ENCODE measurements around the gene GATA5.
A peak's percentile ranks its signal among the peaks of the same experiment; 100 is the strongest.
"Not testable (repeated sequence)": the region's sequence is repeated elsewhere in the genome, so short reads cannot be mapped to it uniquely, and the experiment has no call there.

GATA5 gene

DNA sequence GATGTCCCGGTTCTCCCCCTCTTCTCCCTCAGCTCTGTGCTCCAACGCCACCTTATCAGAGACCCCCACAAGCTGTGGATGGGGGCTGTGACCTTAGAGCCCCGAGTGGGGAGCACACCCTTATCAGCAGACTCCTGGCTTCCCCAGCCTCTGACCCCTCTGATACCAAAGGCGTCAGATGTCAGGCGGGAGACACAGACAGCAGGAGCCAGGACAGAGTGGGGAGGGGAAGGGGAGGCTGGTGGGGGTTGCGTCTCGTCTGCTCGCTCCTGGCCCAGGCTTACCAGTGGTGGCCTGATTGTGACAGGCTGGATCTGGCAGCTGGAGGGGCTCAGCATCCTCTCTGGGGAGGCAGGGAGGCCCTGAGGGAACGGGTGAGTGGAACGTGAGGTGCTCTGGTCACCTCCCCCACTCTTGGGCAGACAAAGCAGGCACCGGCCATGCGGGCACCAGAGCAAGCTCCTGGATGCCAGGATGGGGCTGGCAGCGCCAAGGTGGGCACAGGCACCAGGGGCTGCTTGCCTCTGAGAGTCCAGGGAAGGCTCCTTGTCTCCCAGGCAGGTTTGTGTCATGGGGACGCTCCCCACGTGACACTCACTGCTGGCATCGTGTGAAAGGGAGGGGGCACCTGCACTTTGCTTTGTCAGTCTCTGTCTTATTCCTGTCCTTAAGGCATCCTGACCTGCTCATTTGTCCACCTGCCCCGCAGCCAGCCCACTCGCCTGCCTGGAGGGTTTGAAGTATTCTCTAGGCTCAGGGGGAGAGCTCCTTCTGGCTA, 27.8 kb upstream of the GATA5 start:
- no peak for DNase-seq

DNA sequence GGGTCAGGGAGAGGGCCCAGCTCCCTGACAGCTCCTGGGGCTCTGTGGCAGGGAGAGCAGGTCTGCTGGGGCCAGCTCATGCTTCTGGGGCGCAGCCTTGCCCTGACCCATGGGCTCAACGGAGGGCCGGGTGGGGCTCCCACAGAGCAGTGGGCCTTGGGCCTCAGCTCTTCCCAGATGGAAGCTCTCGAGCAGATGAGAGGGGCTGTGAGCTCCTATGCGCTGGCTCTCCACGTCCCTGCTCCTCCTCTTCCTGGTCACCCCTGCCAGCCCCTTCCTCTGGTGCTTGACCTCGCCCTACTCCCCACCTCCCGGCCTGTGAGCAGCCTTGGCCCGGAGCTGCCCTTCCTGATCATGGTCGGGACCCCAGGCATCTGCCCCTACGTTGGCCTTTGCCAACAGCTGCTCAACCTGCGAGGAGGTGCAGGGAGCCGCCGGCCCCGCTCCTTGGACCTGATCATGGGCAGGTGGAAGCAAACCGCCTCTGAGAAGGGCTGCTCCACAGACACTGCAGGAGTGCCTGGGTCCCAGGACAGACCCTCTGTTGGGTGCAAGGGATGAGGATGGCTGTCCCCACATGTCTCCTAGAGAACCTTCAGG, 26.8 kb upstream of the GATA5 start:
- no peak for DNase-seq

DNA sequence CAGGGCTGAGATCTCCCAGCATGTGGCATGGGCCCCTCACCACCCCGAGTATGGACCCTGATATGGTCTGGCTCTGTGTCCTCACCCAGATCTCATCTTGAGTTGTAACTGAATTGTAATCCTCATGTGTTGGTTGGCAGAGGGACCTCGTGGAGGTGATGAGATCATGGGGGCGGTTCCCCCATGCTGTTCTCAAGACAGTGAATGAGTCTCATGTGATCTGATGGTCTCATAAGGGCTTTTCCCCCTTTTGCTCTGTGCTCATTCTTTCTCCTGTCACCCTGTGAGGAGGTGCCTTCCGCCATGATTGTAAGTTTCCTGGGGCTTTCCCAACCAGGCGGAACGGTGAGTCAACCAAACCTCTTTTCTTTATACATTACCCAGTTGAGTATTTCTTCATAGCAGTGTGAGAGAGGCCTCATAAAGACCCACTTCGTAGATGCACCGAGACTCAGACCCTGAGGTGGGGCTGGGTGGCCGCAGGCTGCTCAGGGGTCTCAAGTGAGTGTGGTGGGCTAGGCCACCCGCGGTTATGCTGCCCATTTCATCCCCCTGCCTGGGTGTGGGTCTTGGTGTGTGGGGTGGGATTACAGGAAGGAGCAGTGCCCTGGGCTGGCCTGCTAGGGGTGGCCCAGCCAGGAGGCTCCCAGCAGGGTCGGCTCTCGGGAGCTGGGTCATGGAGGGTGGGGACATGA, 26.2 kb upstream of the GATA5 start:
- peak in 4 of 5 experiments; percentile 14 to 73 (median 46) for DNase-seq

DNA sequence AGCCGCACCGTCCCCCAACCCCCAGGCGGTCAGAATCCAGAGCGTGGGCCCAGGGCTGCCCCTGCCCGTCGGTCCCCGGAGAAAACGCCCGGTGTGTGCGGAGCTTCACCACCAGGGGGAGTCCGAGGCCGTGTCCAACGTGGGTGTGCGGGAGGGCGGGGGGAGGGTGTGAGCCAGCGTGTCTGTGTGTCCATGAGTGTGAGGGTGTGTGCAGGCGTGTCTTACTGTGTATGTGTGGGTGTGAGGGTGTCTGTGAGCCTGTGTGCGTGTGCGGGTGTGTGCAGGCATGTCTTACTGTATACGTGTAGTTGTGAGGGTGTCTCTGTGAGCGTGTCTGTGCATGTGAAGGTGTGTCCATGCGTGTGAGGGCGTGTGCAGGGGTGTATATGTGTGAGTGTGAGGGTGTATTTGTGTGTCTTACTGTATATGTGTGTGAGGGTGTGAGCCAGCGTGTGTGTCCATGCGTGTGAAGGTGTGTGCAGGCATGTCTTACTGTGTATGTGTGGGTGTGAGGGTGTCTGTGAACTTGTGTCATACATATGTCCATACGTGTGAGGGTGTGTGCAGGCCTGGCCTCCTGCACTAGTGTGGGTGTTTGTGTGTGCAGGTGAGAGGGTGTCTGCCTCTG, 24.6 kb upstream of the GATA5 start:
- DNase-seq: peak; percentile 41 to 75 (median 67)

DNA sequence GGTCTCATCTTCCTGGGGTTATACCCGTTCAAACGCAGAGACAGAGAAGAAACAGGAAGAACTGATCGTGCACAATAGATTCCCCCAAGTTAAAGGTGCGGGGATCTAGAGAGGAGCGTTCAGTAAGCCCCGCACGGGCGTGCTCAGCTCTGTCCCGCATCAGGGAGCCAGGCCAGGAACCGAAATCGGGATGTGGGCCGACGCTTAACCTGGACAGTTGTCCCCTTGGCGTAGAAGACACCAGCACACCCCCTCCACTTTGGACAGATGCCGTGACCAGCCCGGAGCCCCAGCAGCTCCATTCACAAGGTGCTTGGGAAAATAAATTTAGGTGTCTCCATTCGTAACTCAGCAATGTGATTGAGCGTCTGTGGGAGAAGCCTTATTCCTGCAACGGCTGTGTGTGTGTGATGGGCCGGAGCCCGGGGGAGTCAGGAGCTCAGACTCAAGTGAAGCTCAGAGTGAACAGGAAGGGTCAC, 24.0 kb upstream of the GATA5 start:
- DNase-seq: no peak

DNA sequence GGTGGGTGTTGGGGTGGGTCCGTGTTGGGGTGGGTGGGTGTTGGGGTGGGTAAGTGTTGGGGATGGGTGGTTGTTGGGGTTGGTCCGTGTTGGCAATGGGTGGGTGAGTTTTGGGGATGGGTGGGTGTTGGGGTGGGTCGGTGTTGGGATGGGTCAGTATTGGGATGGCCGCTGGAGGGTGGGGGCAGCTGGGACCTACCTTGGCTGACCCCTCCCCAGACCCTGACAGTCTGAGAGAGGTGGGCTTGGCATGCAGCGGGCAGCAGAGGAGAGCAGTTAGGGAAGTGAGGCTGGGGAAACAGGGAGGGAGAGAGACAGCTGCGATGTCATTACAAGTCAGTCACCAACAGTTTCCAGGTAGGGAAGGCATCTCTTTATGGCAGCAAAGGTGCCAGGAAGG, 23.1 kb upstream of the GATA5 start:
- DNase-seq: no peak

DNA sequence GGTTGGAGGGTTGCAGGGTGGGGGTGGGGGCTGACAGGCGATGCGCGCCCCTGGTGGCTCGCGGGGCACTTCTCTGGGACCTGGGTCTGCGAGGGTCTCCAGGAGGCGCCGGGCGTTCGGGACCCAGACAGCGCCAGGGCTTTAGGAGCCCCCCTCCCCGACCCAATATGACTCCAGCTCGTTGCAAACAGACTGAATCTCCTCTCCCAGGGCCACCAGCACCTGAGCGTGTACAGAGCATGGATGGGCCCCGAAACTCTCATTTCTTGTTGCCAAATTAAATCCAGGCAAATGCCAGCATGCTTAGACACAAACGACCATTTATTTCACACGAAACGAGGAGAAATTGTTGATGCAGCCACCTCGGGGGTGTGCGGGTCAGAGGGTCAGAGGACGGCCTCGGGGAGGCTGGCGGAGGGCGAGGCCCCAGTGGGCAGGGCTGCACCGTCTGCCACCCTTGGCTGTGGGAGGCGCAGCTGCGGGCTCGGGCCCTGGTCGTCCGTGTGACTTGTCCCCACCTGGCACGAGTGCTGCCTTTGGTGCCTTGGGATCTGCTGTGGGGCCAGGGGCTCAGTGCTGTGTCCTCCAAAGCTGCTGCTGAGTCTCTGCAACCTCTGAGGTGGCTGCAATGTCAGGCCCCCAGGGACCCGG, 20.9 kb upstream of the GATA5 start:
- DNase-seq: peak in 1 of 5 experiments; percentile 25

DNA sequence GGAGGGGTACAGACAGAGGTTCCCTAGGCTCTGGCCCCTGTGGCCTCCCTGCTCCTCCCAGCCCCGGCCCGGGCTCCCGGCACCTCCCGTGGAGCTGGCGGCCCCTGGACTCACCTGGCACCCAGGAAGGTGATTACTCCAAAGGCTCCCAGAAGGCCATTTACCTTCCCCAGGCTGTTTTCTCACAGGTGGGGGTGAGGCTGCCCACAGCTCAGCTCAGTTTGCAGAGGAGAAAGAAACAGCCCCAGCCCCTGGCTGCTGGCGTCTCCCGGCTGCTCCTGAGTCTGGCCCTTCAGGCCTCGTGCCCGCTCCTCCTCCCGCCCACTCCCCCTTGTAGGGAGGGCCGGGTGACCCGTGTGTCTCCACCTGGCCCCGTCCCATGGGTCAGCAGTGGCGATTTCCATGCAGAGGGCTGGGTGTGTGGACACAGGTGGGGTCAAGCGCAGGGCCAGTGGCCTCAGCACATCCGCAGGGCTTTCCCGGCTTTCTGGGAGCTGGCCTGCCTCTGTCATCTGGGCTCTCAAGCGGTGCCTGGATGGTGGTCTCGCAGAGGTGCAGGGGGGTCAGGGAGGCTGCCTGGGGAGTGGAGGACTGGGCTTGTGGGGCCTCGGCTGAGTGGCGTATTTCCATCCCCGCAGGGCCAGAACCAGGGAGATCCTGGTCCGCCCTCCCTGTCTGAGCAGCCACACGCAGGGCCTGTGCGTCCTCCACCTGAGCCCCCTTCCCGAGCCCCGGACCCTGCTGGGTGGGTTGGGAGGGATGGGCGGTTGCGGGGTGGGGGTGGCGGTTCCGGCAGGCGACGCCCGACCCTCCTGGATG, 20.2 kb upstream of the GATA5 start:
- no peak for DNase-seq

DNA sequence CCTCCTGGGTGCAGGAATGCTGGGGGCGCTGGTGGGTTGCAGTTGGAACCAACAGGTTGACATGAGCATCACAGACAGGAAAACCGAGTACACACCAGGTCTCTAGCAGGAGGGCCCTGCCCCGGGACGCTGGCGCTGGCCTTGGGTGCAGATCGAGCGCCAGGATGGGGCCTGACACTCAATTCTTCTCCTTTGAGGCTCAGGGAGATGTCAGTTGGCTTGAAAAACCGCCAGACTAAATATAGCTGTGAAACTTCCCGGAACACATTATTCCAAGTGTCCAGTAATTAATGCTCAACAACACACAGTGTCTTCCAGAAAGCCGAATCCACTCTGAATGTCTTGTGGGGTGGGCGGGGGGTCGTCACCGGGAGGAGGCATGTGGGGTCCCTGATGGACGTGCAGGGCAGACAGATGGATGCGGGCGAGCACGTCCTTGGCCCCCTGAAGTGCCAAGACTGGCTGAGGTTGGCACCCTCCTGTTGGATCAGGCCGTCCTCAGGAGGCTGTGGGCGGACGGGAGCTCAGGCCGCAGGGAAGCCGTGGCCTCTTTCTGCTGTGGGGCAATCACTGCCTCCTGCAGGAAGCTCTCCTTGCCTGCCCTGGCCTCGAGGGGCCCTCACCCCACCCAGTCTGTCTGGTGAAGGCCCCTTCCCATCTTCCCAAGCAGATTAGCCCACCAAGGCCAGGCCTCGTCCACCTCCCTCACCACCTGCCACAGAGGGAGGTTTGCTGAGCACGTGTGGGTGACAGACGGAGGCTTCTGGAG, 19.4 kb upstream of the GATA5 start:
- no peak for DNase-seq

DNA sequence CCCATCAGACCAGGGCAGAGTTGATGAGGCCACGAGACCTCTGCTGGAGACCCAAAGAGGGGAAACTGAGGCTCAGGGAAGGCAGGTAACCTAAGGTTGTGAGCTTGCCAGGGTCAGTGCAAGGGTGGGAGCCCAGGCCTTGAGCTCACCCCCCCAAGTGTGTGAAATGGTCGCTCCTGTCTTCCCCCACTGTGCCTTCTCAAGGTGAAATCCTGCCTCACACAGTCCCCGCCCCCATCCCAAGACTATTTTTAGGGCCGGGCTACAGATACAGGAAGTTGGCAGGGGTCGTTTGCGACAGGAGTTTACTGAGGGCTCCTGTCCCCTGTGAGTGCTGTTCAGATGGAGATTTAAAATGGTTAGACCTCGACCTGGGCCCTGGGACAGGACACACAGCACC, 18.7 kb upstream of the GATA5 start:
- DNase-seq: no peak

DNA sequence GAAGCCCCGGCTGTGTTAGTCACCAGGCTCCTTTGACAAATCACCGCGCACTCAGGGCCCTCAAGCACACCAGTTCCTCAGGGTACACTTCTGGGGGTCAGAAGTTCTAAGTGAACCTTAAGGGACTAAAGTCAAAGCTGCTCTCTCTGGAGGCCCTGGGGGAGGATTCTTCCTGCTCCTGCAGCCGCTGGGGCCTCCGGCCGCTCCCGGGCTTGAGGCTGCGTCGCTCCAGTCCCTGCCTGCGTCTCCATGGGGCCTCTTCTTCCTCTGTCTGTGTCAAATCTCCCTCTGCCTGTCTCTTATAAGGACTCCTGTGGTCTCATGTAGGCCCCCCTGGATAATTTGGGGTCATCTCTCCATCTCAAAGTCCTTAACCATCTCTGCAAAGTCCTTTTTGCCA, 18.1 kb upstream of the GATA5 start:
- no peak for DNase-seq

DNA sequence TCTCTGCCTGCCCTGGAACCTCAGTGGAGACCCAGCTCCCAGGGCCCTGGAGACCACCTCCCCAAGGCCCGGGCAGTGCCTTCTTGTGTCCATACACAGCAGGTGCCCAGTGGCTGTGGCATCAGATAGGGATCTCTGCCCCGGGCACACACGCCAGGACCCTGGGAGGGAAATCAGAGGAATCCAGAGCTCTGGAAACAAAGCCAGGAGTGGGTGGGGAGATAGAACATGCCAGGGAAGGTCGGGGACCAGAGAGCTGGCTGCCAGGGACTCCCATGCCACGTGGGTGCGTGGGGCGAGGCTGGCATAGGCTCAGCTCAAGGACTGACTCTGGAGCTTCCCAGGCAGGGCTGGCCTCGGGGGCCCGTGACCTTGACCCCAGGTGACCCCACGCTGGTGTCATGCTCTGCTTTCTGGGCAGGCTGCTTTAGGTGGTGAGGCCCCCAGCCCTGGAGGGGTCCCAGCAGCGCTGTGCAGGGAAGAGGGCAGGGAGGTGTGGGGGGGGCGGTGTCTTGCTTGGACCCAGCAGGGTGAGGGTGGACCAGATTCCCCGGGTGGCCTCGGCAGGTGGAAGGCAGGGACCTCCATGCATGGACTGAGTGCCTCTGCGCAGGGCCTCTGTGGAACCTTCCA, 17.6 kb upstream of the GATA5 start:
- no peak for DNase-seq

DNA sequence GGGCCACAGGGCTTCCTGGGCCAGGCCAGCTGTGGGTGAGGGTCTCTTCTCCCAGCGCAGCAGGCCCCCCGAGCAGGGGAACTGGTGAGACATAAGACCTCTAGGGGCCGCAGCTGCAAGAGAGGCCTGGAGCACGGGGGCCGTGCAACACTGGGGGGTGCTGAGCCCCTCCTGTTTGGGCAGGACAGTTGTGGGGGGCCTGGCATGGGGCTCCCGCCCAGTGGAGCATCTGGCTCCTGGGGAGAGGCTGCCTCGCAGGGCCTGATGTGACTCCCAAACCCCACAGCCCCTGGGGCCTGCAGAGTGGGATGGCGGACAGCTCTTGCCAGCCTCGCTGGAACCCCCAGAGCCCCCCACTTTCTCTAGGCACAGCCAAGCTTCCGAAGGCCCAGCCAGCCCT, 16.9 kb upstream of the GATA5 start:
- no peak for DNase-seq

DNA sequence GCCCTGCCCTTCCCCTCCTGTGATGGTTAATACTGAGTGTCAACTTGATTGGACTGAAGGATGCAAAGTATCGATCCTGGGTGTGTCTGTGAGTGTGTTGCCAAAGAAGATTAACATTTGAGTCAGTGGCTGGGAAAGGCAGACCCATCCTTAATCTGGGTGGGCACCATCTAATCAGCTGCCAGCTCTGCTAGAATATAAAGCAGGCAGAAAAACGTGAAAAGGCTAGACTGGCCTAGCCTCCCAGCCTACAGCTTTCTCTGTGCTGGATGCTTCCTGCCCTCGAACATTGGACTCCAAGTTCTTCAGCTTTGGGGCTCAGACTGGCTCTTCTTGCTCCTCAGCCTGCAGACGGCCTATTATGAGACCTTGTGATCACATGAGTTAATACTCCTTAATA, 15.0 kb upstream of the GATA5 start:
- not testable (repeated sequence) for DNase-seq

DNA sequence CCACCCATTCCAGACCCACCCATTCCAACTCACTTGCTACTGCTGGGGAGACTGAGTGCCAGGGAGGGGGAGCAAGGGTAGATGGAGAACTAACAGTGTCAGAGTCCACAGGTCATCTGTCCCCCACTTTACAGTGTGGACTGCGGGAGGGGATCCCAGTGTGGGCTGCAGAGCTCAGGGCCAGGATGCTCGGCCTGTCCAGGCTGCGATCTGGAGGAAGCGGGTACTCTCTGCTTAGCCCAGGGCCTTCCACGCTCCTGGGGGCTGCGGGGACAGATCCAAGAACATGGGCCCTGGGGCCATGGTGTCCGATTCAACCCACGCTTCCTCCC, 14.1 kb upstream of the GATA5 start:
- no peak for DNase-seq

DNA sequence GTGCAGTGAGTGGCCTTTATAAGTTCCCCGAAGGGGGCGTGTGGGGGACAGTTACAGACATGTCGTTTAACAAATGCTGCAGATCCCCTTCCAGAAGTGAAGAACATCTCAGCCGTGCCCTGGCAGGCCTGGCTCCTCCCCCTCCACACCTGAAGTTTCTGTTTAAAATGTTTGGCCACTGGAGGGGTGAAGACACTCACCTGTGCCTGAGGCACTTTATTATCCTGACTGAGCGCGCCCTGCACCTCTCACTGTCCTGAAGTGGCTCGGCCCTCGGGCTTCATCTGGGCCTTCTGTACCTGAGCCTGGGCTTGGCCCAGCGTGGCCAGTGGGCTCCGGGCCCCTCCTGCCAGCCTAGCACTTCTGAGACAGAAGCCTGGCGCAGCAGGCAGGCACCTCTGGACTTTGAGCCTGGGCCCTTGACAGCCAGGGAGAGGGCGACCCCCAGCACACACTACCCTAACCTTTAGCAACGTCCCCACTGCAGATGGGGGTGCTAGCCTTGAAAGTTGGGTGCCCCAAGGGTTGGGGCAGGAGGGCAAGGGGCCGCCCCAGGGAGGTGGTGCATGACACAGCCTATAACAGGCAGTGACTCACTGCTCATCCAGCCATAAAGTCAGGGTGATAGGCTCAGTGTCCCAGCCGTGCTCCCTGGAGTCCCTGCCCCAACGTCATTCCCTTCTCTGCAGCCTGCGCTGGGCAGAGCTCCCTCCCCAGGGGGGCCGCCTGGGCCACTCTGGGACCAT, 13.6 kb upstream of the GATA5 start:
- DNase-seq: no peak

DNA sequence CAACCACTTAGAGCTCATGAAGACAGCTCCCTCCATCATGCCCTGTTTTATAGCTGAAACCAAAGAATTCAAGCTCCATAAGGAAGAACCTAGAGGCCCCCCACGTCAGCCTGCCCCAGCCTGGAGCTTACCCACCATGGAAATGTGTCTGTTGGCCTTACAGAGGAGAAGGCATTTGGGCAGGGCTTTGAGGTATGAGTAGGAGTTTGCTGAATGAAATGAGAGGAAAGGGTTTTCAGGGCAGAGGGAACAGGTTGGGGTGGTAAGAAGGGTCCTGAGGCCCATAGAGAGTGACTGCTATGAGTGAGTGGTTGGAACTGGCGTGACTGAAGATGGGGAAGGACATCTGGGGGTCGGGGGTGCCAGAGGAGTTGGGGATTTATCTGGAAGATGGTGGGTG, 12.7 kb upstream of the GATA5 start:
- DNase-seq: no peak

DNA sequence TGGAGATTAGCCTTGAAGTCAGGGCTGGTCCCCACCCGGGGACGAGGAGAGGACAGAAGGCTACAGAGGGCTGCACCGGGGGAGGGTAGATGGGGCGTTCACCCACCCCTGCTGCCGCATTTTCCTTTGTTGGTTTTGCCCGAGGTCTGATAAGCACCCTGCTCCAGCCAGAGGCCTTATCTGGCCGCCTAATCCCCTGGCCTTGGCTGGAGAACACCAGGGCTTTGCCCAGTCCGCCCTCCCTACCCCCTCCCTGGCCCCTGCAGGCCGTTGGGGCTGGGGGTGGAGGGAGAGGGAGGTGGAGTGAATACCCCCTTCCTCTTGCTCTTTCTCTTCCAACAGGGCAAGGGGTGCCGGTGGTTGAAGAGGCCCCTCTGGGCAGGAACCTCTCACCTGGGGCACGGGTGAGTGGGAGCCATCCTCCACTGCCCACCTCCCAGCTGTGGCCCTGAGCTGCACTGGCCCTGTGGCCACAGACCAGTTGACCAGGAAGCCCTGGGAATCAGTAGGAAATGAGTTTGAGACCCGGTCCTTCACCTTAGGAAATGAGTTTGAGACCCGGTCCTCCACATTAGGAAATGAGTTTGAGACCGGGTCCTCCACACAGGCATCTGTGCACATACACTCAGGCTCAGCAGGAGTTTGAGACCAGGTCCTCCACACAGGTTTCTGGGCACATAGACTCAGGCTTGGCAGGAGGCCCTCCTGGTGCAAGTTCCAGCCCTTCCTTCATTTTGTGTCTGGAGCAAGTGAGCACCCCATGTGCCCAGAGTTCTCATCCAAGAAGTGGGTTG, 12.0 kb upstream of the GATA5 start:
- no peak for DNase-seq

DNA sequence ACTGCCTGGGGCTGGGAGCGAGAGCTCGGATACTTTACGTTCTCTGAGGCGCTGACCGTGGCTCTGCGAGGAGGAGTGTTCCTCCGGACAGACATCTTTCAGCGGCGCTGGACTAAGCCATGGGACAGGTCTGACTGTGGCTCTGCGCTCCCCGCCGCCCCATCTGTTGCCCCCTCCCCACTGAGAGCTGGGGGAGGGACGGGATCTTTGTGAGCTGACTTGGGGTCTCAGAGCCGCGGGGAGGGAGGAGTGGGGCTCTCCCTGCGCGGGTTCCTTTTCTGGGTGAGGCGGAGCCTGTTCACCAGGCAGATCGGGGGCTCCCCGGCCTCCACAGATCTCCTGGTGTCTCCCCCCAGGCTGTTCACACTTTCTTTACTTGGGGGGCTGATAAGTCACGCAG, 11.3 kb upstream of the GATA5 start:
- no peak for DNase-seq
